Activated CD4-positive, alpha-beta T cell treated with anti-CD3 and anti-CD28 coated beads, Interleukin-2, amount 10 ng/mL, durations not matched to agents 24 days and 14 days (primary cell): ENCODE results near the gene FRMPD2. TPM values are rescaled to one million over a fixed set of nuclear protein-coding genes. Genes with fewer than 3 reads are reported as not detected.
"Not testable (repeated sequence)": the region's sequence is repeated elsewhere in the genome, so short reads cannot be mapped to it uniquely, and the experiment has no call there.

ENCODE experiments used
- DNase-seq: peaks from one replicate; pipeline ENCODE4 v3.0.0; 2022
- H3K27ac Mint-ChIP-seq: one replicate; pipeline ENCODE4 v1.8.0; 2022; ENCODE audit warnings: mild to moderate bottlenecking, mixed read lengths
- H3K27me3 Mint-ChIP-seq: one replicate; pipeline ENCODE4 v1.8.0; 2022; ENCODE audit warnings: mixed read lengths
- H3K36me3 Mint-ChIP-seq: one replicate; pipeline ENCODE4 v1.8.0; 2022; ENCODE audit warnings: low read depth, mild to moderate bottlenecking, mixed read lengths
- H3K4me1 Mint-ChIP-seq: one replicate; pipeline ENCODE4 v1.8.0; 2021; ENCODE audit warnings: mixed read lengths
- H3K4me3 Mint-ChIP-seq: one replicate; pipeline ENCODE4 v1.8.0; 2022; ENCODE audit warnings: mild to moderate bottlenecking, moderate library complexity, mixed read lengths
- H3K9me3 Mint-ChIP-seq: one replicate; pipeline ENCODE4 v1.8.0; 2021; ENCODE audit warnings: mixed read lengths
- intact Hi-C: fragments of 100-400 bp; cut with micrococcal nuclease; formaldehyde crosslinking; loops from one replicate; pipeline ENCODE4 v1.15.1; 2023
- total RNA-seq: library from RNA; stranded (reverse); gene quantifications from 2 replicates; pipeline ENCODE4 v1.2.3, GENCODE V29; 2022

Gene FRMPD2
- total RNA-seq, 1 donor from 2014 or later, result not detected

DNA sequence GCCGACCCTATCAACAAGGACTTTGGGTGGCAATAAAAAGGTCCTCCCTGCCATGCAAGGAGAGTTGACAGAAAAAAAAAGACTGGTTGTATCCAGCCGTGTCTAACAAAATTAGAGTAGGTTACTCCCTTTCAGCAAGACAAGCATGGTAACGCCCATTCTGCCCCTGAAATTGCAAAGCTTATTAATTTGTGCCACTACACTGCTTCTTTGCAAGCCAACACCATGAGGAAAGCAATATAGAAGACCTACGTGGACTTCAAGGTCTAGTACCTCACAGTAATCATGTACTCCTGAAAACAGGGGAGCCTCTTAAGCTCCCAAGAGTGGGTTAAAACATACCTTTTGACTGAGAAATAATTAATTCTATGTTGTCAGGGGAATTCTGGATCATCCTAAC, 90.3 kb downstream of the FRMPD2 start:
- DNase-seq, result no peak
- Mint-ChIP-seq H3K27ac (no peak overlapping the region), H3K36me3 (no peaks in the 10 kb centered on the region), H3K27me3 (peaks cover 6% of the 10 kb centered on the region), H3K4me1 (no peaks in the 10 kb centered on the region), H3K9me3 (no peaks in the 10 kb centered on the region), H3K4me3 (no peak overlapping the region)
- intact Hi-C loops, result no loop called here

DNA sequence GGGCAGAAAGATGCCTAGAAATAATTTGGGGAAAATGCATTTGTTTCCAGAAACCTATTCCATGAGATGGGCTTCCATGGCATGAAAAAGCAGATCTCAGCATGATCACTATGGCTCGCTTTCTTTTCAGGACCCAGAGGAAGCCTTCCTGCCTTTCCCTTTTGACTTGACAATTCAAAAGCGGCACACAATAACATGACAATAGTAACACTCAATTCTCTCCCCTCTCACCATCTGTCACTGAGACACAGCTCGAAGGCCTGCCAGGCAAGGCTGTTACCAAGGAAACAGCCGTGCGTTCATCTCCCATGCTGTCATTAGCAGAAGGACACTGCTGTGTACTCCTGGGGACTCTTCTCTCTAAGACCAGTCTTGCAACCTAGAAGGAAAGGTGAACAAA, 101.8 kb downstream of the FRMPD2 start:
- intact Hi-C loops, H3K4me3 Mint-ChIP-seq, H3K27ac Mint-ChIP-seq, DNase-seq, H3K4me1 Mint-ChIP-seq, H3K9me3 Mint-ChIP-seq, H3K27me3 Mint-ChIP-seq, H3K36me3 Mint-ChIP-seq: not testable (repeated sequence)

DNA sequence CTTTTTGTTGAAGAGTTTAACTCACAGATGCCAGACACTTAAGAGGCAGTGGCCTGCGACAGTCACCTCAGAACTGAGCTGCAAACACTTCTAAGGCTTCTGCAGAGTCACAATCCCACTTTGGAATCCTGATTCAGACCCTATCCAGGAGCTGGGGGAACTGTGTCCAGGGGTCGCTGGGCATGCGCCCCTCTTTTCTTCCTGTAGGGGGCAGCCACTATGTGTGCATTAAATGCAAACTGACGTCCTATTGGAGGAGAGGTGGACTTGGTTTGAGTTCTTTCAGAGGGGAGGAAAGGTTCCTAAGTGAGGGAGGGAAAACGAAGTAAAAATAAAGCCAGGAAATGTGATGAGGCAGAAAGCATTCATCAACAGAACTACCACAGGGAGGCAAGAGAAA, 113.8 kb downstream of the FRMPD2 start:
- H3K36me3 Mint-ChIP-seq, H3K27ac Mint-ChIP-seq, H3K27me3 Mint-ChIP-seq, intact Hi-C loops, H3K9me3 Mint-ChIP-seq, H3K4me1 Mint-ChIP-seq, DNase-seq, H3K4me3 Mint-ChIP-seq: not testable (repeated sequence)

DNA sequence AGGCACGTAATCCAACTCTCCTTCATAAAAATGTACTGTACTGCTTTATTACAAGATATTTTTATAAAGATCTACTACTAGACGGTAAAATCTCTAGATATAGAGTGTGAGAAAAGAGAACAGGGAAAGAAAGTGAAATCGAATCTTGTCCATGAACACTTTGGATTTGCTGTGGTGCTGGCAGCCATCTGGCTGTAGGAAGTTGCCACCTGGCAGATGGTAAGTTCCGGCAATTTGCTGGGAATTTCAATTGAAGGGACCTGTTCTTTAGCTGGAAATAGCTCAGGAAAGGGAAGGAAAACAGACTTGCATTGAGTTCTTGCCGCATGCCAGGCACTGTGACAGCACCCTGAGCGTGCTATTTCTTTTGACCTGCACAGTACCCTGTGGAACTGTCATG, 114.3 kb downstream of the FRMPD2 start:
- not testable (repeated sequence) for H3K9me3 Mint-ChIP-seq

DNA sequence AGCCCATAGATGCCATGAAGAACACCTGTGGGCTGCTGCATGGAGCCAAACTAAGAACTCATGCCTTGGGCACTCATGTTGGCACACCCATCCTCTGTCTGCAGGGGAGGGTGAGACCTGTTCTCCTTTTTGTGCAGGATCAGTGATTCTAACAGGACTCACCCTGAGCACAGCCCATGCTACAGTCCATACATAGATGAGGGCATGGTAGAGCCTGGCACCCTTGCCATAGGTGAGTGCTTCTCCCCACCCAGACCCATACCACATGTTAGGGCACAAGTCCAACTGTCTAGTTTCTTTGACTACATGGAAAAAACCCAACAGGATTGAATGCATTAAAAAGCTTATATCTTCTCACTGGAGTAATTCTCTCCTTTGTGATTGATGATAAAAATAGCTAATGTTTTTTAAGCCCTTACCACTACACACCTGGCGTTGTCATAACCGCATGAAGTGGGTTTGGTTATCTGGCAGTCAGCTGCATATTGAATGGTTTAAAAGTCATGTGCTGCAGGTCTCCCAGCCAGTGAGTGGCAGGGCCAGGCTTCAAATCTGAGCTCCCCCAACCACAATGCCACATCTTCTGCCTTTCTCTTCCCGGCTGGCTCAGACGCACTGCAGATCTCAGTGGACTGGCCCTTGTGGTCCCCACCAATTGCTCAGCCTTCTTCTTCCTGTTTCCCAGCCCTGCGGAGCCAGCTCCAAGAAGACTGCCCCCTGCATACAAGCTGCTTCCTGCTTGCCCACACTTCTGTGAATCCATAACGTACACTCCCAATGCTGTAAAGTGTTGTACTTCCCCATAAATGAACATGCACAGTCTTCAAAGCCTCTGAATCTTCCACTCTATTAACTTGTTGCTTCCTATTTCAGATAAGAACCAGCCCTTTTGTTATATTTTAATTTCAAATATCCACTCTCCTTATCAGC, 120.0 kb downstream of the FRMPD2 start:
- H3K9me3 Mint-ChIP-seq, intact Hi-C loops, H3K4me3 Mint-ChIP-seq, H3K27me3 Mint-ChIP-seq, H3K4me1 Mint-ChIP-seq, H3K27ac Mint-ChIP-seq, H3K36me3 Mint-ChIP-seq: not testable (repeated sequence)
- peak; percentile 28 for DNase-seq

More for the DNA sequence above, 114.3 kb downstream of the FRMPD2 start:
- H3K27ac Mint-ChIP-seq, H3K4me1 Mint-ChIP-seq, intact Hi-C loops, H3K4me3 Mint-ChIP-seq, DNase-seq, H3K27me3 Mint-ChIP-seq, H3K36me3 Mint-ChIP-seq: not testable (repeated sequence)

DNA sequence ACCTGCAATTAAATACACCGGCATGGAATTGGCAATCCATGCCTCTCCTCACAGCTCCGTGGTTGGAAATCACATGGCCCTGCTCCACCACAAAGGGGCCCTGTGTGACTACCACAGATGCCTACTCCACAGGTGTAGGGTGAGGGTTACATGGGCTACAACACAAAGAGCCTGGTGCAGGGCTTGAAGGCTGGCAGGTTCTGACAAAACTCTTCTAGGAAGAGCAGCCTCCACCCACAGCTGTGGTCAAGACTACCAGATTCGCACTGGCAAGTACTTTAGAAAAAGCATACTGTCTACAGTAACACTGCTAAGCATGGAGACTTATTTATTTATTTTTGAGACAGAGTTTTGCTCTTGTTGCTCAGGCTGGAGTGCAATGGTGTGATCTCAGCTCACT, 126.9 kb downstream of the FRMPD2 start:
- H3K27ac Mint-ChIP-seq, H3K27me3 Mint-ChIP-seq, H3K4me1 Mint-ChIP-seq, H3K9me3 Mint-ChIP-seq, DNase-seq, intact Hi-C loops, H3K4me3 Mint-ChIP-seq, H3K36me3 Mint-ChIP-seq: not testable (repeated sequence)

DNA sequence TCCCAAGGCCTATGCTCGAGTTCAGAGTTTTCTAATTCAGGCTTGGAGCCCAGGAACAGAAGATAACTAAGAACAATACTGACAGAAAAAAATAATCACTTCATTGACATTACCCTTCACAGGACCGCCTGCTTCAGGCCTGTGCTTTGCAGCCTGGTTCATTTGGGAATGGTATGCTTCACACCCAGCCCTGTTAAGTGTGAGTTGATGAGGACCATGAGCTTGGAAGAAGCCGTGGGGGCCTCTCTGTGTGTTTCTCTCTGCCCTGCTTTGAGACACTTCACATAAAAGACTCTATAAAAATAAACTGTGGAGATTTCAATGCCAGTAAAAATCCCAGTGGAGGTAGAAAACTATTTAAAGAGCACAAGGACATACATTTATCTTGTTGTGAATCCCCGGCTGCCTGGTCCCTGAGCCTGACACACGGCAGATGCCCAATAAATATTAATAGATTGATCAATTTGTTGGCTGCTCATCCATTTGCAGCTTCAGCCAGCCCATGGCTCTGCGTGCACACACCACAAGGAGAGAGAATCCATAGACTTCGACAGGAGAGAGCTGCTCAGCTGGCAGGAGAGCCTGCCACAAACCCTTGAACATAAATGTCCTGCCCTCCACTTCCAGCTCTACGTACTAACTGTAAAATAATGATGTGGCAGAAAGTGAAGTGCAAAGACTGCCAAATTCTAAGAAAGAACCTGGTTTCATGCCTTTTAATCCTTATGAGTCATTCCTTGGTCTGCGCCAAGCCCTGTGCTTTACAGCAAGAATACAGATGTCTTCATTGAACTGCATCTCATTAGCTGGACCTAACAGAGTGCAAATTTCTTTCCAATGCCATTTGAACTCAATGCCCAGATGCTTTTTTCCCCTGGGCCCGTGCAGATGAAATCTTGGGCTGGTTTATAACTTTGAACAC, 130.5 kb downstream of the FRMPD2 start:
- H3K27ac Mint-ChIP-seq, intact Hi-C loops: not testable (repeated sequence)

DNA sequence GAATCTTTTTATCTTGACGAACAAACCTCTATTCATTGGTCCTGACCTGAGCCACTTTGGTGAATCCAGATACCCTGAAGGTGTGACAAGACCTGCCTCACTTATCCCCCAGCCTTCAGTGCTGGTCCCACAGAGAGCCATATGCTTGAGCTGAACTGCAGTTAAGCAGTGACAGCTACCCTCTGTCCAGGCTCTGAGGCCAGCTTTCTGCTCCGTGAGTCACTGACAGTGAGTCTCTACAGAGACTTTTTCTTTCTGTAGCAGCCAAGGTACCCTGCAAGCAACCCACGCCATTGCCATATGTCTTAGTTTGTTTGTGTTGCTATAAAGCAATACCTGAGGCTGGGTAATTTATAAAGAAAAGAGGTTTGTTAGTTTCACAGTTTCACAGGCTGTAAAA, 133.5 kb downstream of the FRMPD2 start:
- H3K9me3 Mint-ChIP-seq, H3K27me3 Mint-ChIP-seq, H3K27ac Mint-ChIP-seq, intact Hi-C loops, H3K4me1 Mint-ChIP-seq, H3K4me3 Mint-ChIP-seq, DNase-seq, H3K36me3 Mint-ChIP-seq: not testable (repeated sequence)

More for the DNA sequence above, 130.5 kb downstream of the FRMPD2 start:
- not testable (repeated sequence) for H3K9me3 Mint-ChIP-seq, H3K36me3 Mint-ChIP-seq, DNase-seq, H3K27me3 Mint-ChIP-seq, H3K4me1 Mint-ChIP-seq, H3K4me3 Mint-ChIP-seq

DNA sequence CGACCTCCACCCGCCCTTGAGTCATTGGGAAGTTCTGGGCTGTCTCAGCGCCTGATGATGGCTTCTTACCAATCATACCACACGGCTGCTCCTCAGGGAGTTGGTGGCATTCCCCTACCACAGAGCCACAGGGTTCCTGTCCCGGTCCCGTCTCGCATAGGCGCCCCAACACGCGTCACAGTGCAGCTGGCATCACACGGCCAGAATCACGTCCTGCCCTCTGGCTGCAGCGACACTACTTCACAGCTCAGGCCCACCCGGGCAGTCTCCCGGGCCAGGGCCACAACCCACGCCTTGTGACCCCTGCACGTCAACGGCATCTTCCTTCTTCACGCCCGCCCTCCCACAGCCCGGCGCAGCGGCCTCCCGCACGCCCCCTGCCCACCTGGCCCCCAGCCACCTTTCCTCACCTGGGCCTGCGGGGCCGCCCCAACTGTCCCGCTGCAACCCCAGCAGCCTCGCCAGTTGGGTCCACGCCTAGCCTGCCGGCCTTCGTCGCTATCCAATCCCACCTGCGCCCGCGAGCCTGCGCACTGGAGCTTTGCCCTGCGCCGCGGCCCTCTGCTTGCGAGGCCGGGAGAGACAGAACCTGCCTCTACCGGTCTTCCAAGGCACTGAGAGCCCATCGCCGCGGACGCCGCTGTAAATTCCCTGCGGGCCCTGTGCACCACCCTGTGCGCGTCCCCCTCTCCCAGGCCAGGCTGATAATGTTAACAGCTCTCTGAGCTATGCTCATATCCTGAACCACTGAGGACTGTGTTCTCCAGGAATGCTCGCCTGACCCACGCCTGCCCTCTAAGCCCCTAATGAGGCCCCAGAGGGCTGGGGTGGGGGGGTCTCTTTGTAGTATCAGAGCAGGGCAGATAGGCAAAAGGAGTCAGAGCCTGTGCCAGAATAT, 134.3 kb downstream of the FRMPD2 start:
- H3K27me3 Mint-ChIP-seq, result not testable (repeated sequence)

DNA sequence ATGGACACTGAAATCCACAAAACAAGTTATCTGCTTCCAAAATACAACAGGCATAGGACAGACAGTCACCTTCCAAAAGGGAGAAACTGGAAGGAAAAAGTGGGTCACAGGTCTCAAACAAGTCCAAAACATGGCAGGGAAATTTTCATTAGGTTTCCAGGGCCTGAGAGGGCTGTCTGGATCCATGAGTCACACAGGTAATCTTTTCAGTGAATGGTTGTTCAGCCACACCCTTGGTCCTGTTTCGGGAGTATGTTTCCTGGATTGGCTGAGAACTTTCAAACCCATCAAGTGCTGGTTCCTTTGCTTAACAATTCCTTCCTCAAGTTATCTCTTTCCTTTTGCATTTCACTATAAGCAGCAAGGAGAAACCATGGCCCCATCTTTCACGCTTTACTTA, 145.5 kb downstream of the FRMPD2 start:
- H3K36me3 Mint-ChIP-seq, DNase-seq, H3K4me3 Mint-ChIP-seq, H3K27ac Mint-ChIP-seq, intact Hi-C loops, H3K9me3 Mint-ChIP-seq, H3K4me1 Mint-ChIP-seq, H3K27me3 Mint-ChIP-seq: not testable (repeated sequence)

More for the DNA sequence above, 134.3 kb downstream of the FRMPD2 start:
- H3K4me3 Mint-ChIP-seq, H3K4me1 Mint-ChIP-seq, H3K9me3 Mint-ChIP-seq, DNase-seq, H3K36me3 Mint-ChIP-seq, H3K27ac Mint-ChIP-seq, intact Hi-C loops: not testable (repeated sequence)

DNA sequence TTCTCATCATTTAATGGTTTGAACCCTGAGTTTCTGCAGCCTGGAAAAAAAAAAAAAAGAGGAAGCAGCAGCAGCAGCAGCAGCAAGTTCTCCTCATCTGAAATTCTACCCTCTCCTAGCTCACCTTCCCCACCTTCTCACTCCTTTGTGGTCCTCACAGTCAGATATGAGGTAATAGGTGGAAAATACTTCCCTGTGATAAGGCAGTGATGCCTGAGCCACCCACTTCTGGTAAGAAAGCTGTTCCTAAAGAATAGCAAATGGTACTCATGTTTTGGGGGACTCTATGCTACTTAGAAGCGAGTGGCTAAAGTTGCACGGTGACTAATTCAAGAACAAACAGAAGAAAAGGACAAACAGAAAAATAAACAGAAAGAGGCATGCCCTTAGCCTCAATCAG, 148.2 kb downstream of the FRMPD2 start:
- intact Hi-C loops, H3K4me1 Mint-ChIP-seq, DNase-seq, H3K9me3 Mint-ChIP-seq, H3K27ac Mint-ChIP-seq, H3K4me3 Mint-ChIP-seq, H3K27me3 Mint-ChIP-seq, H3K36me3 Mint-ChIP-seq: not testable (repeated sequence)

DNA sequence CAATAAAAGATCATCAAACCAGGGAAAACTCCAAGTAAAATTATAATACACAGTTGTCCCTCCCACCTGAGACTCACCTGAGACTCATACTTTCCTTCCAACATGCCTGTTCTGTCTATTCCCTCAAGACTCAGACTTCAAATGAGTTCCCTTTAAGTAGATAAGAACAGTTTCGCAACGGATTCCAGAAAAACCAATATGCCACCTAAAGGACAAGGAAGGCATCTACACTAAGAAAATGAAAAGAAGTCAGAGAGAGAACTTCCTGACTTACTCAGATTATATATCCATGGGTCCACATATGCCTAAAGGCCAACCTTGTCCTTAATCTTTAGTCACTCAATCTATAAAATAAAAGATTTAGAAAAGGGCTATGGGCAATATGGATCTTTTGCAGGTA, 148.9 kb downstream of the FRMPD2 start:
- H3K27me3 Mint-ChIP-seq, H3K4me3 Mint-ChIP-seq, DNase-seq, H3K4me1 Mint-ChIP-seq, intact Hi-C loops, H3K36me3 Mint-ChIP-seq, H3K9me3 Mint-ChIP-seq, H3K27ac Mint-ChIP-seq: not testable (repeated sequence)

DNA sequence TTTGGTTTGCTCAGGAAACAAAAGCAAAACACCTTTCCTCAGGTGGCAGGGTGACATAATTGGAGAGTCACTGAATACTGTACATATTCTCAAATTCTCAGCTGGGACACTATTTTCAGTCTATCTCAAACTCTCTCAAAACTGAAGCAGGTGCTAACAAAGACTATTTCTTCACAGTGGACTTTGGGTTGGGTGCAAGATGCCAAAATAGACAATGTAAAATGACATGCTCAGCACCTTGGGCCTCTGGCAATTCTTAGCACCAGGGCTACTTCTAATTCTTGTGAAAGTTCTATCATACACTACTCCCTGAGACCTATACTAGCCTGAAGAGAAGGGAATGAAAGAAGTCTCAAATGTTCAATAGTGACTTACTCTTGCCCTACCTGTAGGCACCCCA, 151.9 kb downstream of the FRMPD2 start:
- H3K9me3 Mint-ChIP-seq, H3K4me3 Mint-ChIP-seq, H3K27me3 Mint-ChIP-seq, H3K36me3 Mint-ChIP-seq, H3K4me1 Mint-ChIP-seq, DNase-seq, H3K27ac Mint-ChIP-seq, intact Hi-C loops: not testable (repeated sequence)
